ENCODE results near the gene POGK. TPM values are rescaled to one million over a fixed set of nuclear protein-coding genes. Genes with fewer than 3 reads are reported as not detected.

POGK gene
- total RNA-seq, 1 experiment from 2014 or later: 47.7 TPM

DNA sequence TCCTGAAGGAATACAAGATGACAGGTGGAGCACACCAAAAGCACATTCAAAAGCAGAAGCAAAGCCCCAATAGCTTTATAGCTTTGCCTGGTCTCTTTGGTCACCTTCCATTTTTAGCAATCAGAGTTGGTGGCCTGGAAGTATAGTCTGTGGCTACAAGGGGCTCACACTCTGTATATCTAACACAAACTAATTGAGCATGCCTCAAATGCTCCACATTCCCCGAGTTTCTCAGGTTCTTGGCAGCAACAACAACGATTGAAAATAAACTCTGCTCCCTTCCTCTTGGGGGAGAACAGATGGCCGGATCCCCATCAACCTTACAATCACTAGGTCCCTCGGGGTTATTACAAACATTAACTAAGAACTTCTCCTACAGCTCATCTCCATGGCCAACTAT, 61.7 kb downstream of the POGK start:
- no peak overlapping the region for H2BK12ac ChIP-seq (ENCODE audit: insufficient read length, low read depth, low read length)
- no peak overlapping the region for H3K14ac ChIP-seq (ENCODE audit: insufficient read depth, low read length)
- no peak overlapping the region for H2BK15ac ChIP-seq (ENCODE audit: low read depth, low read length)
- H3K18ac ChIP-seq (ENCODE audit: insufficient read length, low read depth, low read length): no peak overlapping the region
- no CpG with 5 or more reads among the region's 4 CpGs for whole genome bisulfite sequencing (ENCODE audit: extremely low coverage, insufficient read length, low lambda C conversion rate)
- H3K27ac ChIP-seq (ENCODE audit: insufficient read length, low read depth, low read length): no peak overlapping the region
- H3K23me2 ChIP-seq (ENCODE audit: insufficient read length, low read depth, low read length, poor library complexity, severe bottlenecking): no peaks in the 10 kb centered on the region
- H2AK5ac ChIP-seq (ENCODE audit: insufficient read length, low read length): no peak overlapping the region
- H4K91ac ChIP-seq (ENCODE audit: insufficient read length, low read depth, low read length): no peak overlapping the region
- no peak overlapping the region for H2BK5ac ChIP-seq (ENCODE audit: insufficient read length, low read length)
- no peak overlapping the region for H3K4me3 Mint-ChIP-seq
- no peaks in the 10 kb centered on the region for H4K20me1 ChIP-seq (ENCODE audit: control insufficient read depth, insufficient read depth, insufficient read length)
- no peak overlapping the region for H3K27ac Mint-ChIP-seq
- H2BK20ac ChIP-seq (ENCODE audit: low read depth, low read length, poor library complexity, severe bottlenecking): no peak overlapping the region
- 0 out of 2 replicates have a peak, but pooled peaks cover 3% of the 10 kb centered on the region for H3K4me1 ChIP-seq (ENCODE audit: insufficient read depth, low read length)
- H3K9me3 ChIP-seq (ENCODE audit: control insufficient read depth, low read depth, low read length): no peaks in the 10 kb centered on the region
- H4K8ac ChIP-seq (replicated peaks; ENCODE audit: insufficient read length, low read depth, low read length): no peak overlapping the region
- no peak overlapping the region for H2BK120ac ChIP-seq (ENCODE audit: low read depth, low read length, poor library complexity, severe bottlenecking)
- peaks cover 18 to 22% of the 10 kb centered on the region in 2 experiments for H3K9me3 Mint-ChIP-seq
- H3K79me2 ChIP-seq (ENCODE audit: insufficient read depth, low read length): no peaks in the 10 kb centered on the region
- no peaks in the 10 kb centered on the region for H3K4me1 Mint-ChIP-seq
- H4K5ac ChIP-seq (ENCODE audit: insufficient read length, low read depth, low read length): no peak overlapping the region
- H3T11ph ChIP-seq (ENCODE audit: low read length): no peak overlapping the region
- no peak for DNase-seq
- TF ChIP-seq, protein P1, sequence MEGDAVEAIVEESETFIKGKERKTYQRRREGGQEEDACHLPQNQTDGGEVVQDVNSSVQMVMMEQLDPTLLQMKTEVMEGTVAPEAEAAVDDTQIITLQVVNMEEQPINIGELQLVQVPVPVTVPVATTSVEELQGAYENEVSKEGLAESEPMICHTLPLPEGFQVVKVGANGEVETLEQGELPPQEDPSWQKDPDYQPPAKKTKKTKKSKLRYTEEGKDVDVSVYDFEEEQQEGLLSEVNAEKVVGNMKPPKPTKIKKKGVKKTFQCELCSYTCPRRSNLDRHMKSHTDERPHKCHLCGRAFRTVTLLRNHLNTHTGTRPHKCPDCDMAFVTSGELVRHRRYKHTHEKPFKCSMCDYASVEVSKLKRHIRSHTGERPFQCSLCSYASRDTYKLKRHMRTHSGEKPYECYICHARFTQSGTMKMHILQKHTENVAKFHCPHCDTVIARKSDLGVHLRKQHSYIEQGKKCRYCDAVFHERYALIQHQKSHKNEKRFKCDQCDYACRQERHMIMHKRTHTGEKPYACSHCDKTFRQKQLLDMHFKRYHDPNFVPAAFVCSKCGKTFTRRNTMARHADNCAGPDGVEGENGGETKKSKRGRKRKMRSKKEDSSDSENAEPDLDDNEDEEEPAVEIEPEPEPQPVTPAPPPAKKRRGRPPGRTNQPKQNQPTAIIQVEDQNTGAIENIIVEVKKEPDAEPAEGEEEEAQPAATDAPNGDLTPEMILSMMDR (conservative IDR thresholded peaks at IDR 0.05): no peak
- H3K4me2 ChIP-seq (ENCODE audit: insufficient read depth, insufficient read length, low read length): no peak overlapping the region
- H3K56ac ChIP-seq (ENCODE audit: insufficient read length, low read depth, low read length): no peak overlapping the region
- no peaks in the 10 kb centered on the region for H3K79me1 ChIP-seq (ENCODE audit: insufficient read depth, low read depth, low read length, poor library complexity, severe bottlenecking)
- H3K23ac ChIP-seq (ENCODE audit: insufficient read length, low read depth, low read length): no peak overlapping the region
- H2AFZ ChIP-seq (ENCODE audit: low read length): no peak overlapping the region
- peaks cover 2 to 14% (median 9%) of the 10 kb centered on the region in 3 experiments; a peak in 6 of 7 replicates for H3K36me3 Mint-ChIP-seq (ENCODE audit: insufficient read depth in 1 of 3, low read depth in 3 of 3)
- H3K27me3 Mint-ChIP-seq (ENCODE audit: low read depth): peaks cover 1% of the 10 kb centered on the region; the same call in 1 of the 2 replicates
- no peak overlapping the region for H3K4ac ChIP-seq (ENCODE audit: low read depth, low read length)
- H3K27me3 ChIP-seq (ENCODE audit: insufficient read depth, low read length): no peaks in the 10 kb centered on the region
- no peak overlapping the region for H3K9ac ChIP-seq (ENCODE audit: extremely low read depth, insufficient read length, low read length)
